ENCODE results near the gene PRRX2.

DNA sequence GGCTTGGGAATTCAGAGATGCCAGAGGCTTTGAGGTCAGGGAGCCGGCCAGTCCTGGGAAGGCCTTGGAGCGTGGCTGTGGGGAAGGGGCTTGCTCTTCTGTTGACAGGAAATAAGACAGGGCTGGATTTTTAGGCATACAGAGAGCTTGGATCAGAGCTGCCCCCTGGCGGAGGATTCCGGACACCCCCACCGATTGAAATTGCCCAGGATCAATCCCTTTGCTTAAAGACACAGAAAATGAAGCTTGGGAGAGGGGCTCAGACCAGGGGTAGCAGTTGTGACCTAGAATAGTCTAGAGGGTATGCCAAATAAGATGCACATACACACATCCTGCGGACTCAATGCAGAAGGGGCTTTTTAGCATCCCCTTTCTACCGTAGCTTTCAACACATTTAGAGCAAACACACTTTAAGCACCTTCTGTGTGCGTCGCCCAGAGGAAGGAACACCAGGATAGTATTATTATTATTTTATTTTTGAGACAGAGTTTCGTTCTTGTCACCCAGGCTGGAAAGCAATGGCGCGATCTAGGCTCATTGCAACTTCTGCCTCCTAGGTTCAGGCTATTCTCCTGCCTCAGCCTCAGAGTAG lies 41.2 kb upstream of the PRRX2 start:
- TF ChIP-seq, protein P1, sequence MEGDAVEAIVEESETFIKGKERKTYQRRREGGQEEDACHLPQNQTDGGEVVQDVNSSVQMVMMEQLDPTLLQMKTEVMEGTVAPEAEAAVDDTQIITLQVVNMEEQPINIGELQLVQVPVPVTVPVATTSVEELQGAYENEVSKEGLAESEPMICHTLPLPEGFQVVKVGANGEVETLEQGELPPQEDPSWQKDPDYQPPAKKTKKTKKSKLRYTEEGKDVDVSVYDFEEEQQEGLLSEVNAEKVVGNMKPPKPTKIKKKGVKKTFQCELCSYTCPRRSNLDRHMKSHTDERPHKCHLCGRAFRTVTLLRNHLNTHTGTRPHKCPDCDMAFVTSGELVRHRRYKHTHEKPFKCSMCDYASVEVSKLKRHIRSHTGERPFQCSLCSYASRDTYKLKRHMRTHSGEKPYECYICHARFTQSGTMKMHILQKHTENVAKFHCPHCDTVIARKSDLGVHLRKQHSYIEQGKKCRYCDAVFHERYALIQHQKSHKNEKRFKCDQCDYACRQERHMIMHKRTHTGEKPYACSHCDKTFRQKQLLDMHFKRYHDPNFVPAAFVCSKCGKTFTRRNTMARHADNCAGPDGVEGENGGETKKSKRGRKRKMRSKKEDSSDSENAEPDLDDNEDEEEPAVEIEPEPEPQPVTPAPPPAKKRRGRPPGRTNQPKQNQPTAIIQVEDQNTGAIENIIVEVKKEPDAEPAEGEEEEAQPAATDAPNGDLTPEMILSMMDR (conservative IDR thresholded peaks at IDR 0.05; ENCODE audit: low read depth in 2 of 2) = peak; percentile 79 to 88
- no peak for TF ChIP-seq CREB1 (CRISPR knock-in tag; IDR thresholded peaks at IDR 0.05; ENCODE audit: low read depth)

Measured in GM23338 (cell line).